Measurements from ENCODE around the gene HOXA10.

HOXA10 gene

GRCh38 chr7:27203365-27203953 lies 29.3 kb upstream of the HOXA10 start:
- no peak for DNase-seq

GRCh38 chr7:27202862-27203134 lies 28.7 kb upstream of the HOXA10 start:
- DNase-seq: no peak

GRCh38 chr7:27202018-27202861 lies 28.1 kb upstream of the HOXA10 start:
- no peak for DNase-seq

GRCh38 chr7:27201580-27202017 lies 27.5 kb upstream of the HOXA10 start:
- DNase-seq: no peak

GRCh38 chr7:27200761-27201579 lies 26.9 kb upstream of the HOXA10 start:
- no peak for DNase-seq

- peak; percentile 58 for DNase-seq
Measured at GRCh38 chr7:27199849-27200760, 26.0 kb upstream of the HOXA10 start, which contains the start of gene HOXA13. Gene HOXA13 (minus strand): TSS chr7:27200091. CDS start chr7:27200077, 14 bp downstream.

GRCh38 chr7:27198871-27199801 lies 25.0 kb upstream of the HOXA10 start:
- no peak for DNase-seq

GRCh38 chr7:27198138-27198841 lies 24.2 kb upstream of the HOXA10 start:
- no peak for DNase-seq

- no peak for DNase-seq
Measured at GRCh38 chr7:27197137-27198042, 23.3 kb upstream of the HOXA10 start.

- no peak for DNase-seq
Measured at GRCh38 chr7:27196287-27196767, 22.2 kb upstream of the HOXA10 start.

- DNase-seq: no peak
Measured at GRCh38 chr7:27194686-27195379, 20.7 kb upstream of the HOXA10 start.

GRCh38 chr7:27194002-27194352 lies 19.9 kb upstream of the HOXA10 start:
- DNase-seq: no peak

GRCh38 chr7:27193335-27194001 lies 19.3 kb upstream of the HOXA10 start:
- DNase-seq: no peak

GRCh38 chr7:27192546-27193334 lies 18.6 kb upstream of the HOXA10 start:
- DNase-seq: no peak

- no peak for DNase-seq
Measured at GRCh38 chr7:27191833-27192545, 17.9 kb upstream of the HOXA10 start.

- no peak for DNase-seq
Measured at GRCh38 chr7:27191161-27191731, 17.1 kb upstream of the HOXA10 start.
